Cerebellar nuclear complex (tissue), 1 donor: ENCODE data around the gene NBAS.
"Not testable (repeated sequence)": the region's sequence is repeated elsewhere in the genome, so short reads cannot be mapped to it uniquely, and the experiment has no call there.

Experiments used
- DNase-seq, 2 experiments: peaks; one replicate each; lab custom pipeline; 2025; lab: John Stamatoyannopoulos, UW

The NBAS gene

GRCh38 chr2:15460112-15460620, 101.0 kb downstream of the NBAS start:
- DNase-seq, result no peak

- DNase-seq, result no peak
These were observed 102.9 kb downstream of the NBAS start for GRCh38 chr2:15458277-15458676.

DNA sequence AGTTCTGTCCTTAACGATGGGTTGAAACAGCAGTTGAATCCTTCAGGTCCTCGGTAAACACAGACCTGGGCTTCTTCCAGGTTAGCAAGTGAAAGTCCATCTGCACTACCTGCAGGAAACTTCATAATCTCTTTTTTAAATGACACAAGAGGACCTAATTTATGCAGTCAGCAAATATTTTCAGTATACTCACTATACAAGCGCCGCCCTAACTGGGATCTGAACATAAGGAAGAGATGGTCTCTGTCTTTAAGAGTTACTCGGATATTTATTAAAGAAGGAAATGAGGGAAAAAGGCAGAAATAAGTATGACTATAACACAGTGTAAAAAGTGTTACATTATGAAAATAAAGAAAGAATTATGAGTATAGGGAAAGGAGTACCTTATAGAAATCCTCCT, 103.3 kb downstream of the NBAS start:
- no peak for DNase-seq

- DNase-seq, result no peak
These were observed 104.8 kb downstream of the NBAS start for GRCh38 chr2:15456352-15456751.

DNA sequence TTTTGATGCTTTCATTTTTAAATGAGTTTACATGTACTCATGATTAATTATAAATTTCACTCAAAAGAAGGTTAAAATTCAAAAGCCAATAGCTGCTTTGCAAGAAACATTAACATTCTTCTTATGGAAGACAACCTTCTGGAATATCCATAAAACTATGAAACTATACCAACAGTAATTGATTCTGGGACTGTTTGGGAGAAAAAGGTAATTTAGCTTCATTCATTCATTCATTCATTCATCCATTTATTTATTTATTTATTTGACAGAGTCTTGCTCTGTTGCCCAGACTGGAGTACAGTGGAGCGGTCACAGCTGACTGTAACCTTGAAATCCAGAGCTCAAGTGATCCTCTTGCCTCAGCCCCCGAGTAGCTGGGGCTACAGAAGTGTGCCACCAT, 110.3 kb downstream of the NBAS start:
- no peak for DNase-seq

- no peak for DNase-seq
These were observed 111.4 kb downstream of the NBAS start for GRCh38 chr2:15449556-15450236.

DNA sequence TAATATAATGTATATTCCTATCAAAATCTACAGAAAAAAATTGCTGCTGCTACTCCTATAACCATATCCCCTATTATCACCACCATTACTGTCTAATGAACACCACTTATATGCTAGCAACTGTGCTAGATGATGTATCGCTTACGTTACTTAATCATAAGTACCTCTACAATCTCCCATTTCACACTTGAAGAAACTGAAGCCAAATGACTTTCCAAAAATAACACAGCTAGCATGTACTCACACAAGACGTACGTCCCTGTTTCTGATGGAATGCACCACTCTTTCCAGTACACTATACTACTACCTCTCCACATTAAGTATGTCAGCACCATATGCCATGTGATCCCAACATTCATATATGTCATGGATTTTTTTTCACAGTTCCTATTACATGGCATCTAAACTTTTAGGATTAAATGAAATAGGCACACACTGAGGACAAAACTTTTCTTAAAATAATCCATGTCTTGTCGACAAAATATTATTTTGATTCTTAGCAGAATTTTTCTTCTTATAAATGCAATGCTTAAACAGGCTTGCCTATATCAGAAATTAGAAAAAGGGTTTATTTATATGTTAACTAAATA, 112.8 kb downstream of the NBAS start:
- no peak for DNase-seq

DNA sequence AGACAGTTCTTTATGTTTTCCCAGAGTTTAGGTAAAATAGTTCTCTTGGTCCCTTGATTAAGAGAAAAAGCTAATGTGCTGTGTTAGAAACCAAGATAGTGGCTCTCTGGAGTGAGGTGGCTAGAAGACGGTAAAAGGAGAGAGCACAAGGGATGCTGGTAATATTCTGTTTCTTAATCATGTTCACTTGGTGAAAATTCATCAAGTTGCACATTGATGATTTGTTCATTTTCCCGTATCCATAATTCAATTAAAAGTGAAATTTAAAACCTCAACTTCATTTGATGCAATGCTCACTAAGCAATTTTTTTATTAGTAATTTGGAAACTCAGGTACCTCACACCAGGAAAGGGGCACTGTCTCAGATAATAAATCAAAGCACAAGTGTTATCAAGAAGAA, 113.8 kb downstream of the NBAS start:
- DNase-seq, result no peak

DNA sequence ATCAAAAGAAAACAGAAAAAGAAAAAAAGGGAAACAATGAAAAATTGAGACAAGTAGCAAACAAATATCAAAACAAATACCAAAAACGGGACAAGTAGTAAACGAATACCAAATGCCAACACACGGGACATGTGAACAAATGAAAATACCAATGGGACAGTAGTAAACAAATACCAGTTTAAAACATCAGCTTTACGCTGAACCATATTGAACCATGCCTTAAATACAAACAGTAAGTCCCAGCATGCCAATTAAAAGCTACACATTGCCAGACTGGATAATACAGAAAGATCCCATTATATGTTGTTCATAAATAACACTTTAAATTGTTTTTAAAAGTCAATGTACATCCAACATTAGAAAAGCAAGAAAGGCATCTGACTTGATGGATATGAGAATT, 114.2 kb downstream of the NBAS start:
- no peak for DNase-seq

- no peak for DNase-seq
These were observed 115.1 kb downstream of the NBAS start for GRCh38 chr2:15445891-15446562.

DNA sequence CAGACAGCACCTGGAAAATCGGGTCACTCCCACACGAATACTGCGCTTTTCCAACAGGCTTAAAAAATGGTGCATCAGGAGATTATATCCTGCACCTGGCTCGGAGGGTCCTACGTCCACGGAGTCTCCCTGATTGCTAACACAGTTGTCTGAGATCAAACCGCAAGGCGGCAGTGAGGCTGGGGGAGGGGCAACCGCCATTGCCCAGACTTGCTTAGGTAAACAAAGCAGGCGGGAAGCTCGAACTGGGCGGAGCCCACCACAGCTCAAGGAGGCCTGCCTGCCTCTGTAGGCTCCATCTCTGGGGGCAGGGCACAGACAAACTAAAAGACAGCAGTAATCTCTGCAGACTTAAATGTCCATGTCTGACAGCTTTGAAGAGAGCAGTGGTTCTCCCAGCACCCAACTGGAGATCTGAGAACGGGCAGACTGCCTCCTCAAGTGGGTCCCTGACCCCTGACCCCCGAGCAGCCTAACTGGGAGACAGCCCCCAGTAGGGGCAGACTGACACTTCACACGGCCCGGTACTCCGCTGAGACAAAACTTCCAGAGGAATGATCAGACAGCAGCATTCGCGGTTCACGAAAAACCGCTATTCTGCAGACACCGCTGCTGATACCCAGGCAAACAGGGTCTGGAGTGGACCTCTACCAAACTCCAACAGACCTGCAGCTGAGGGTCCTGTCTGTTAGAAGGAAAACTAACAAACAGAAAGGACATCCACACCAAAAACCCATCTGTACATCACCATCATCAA, 121.2 kb downstream of the NBAS start:
- DNase-seq, result not testable (repeated sequence)

DNA sequence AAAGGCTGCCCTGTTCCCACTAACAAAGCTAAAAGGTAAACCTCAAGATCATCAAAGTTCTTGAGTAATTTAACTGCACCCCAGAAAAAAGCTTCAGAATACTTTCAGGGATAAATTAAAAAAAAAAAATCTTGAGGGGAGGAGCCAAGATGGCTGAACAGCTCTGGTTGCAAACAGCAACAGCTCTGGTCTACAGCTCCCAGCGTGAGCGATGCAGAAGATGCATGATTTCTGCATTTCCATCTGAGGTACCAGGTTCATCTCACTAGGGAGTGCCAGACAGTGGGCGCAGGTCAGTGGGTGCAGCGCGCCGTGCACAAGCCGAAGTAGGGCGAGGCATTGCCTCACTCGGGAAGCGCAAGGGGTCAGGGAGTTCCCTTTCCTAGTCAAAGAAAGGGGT, 121.8 kb downstream of the NBAS start:
- not testable (repeated sequence) for DNase-seq

DNA sequence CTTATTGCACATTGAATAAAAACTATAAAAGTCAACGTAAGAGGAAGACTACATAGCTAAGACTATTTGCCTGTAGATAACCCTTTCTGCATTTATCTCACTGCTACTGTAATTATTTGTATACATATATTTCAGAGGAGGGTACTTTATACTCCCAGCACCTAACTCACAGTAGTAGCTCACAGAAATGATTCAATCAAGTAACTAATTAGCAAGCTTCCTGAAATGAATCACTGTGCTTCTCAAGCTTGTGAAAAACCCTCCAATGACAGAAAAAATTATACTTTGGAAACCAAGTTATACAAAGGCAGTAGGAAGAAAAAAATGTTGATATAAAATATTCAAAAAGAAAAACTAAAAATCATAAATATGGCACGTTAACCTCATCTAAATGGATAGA, 124.9 kb downstream of the NBAS start:
- no peak for DNase-seq

DNA sequence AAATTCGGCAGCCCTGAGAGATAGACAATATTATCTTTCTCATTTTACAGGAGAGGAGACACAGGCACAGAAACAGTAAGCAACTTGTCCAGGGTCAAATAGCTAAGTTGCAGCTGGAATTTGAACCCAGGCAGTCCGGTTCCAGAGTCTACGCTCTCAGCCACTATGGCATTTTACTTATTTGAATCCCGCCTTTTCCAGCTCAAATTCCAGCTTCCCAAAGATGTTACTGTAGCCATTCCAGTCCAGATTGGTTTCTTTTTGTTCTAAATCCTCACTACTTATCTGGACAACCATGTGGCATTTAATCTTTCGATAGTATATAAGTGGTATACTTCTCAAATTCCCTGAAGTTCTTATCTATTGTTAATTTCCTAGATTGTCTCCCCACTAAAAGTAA, 125.7 kb downstream of the NBAS start:
- DNase-seq, result no peak

DNA sequence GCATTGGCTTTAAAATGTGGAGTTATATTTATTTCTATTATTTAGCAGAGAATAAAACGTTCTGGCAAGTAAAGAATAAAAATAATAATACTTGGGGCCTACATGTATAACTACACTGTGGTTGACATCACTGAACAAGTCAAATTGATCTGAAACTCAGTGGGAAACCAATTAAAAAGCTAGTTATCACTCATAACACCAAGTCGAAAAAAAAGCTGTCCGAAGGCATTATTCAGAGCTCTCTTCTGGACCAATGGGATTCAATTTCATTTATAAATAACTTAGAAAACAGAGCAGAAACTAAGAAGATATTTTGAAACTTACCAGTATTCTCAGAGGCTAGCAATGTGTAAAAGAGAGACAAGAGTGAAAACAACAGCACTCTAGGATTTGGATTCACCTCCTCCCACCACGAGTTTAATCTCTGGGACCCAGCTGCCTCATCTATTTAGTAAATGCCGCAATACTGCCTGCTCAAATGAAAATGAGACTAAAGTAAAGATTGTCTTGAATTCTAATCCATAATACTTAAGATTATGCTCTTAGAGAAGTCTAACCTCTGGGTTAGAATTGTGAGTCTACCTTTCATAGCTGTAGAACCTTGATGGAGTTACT, 128.4 kb downstream of the NBAS start:
- DNase-seq, result no peak

- no peak for DNase-seq
These were observed 132.1 kb downstream of the NBAS start for GRCh38 chr2:15429032-15429431.

DNA sequence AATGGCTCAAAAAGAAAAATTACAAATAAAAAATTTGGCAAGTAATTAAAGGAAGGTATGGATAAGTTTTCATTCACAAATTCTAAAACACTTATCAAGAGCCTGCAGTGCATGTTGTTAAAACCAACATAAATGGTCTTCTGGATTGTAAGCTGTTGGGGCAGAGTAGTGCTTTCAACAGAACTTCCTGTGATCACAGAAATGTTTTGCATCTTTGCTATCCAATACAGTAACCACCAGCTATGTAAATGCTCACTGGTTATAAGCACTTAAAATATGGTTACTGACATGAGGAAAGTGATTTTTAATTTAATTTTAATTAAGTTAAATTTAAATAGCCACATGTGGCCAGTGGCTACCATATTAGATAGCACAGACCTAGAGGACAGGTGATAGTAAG, 133.1 kb downstream of the NBAS start:
- DNase-seq, result no peak

- no peak for DNase-seq
These were observed 134.5 kb downstream of the NBAS start for GRCh38 chr2:15426606-15427005.

- no peak for DNase-seq
These were observed 135.4 kb downstream of the NBAS start for GRCh38 chr2:15425712-15426111.

GRCh38 chr2:15421753-15422152, 139.4 kb downstream of the NBAS start:
- no peak for DNase-seq

DNA sequence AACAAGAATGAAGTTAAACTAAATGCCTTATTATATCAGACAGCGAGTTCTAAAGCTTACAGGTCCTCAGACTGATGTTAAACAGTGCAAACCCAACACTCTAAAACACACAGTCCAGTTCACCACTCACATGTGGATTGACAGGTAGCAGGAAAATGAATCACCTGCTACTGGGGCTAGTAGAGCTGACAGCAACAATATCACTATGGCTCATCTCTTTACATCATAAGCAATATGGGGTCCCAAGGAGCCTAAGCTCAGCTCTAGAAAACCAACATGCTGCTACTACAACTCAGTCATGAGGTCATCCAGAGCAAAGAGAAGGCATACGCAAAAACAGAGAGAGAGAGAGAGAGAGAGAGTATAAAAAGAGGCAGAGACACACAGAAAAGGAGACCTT, 145.4 kb downstream of the NBAS start:
- no peak for DNase-seq

DNA sequence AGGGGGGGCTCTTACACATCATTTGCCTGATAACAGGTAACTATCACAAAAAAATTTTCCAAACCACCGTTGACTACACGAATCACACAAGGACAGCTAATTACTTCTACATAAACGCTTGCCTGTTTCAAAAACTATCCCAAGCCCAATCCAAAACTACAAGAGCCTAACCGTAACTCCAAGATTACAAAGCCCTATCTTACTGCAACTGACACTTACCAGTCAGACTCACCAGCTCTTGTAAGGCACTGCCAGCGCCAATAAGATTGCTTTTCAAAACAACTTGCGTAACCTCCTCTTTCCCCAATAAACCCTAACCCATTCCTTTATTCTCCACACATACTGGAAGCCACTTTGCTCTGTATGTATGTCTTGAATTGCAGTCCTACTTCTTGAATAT, 148.4 kb downstream of the NBAS start:
- no peak for DNase-seq
